ENCODE data around the gene IGFALS. TPM values are rescaled to one million over a fixed set of nuclear protein-coding genes. Genes with fewer than 3 reads are reported as not detected.
A peak's percentile ranks its signal among the peaks of the same experiment; 100 is the strongest.

The IGFALS gene
- total RNA-seq, 1 donor from 2014 or later: not detected

- peak; percentile 63 for ATAC-seq
These were observed 49.8 kb downstream of the IGFALS start for GRCh38 chr16:1743376-1744337.

GRCh38 chr16:1741553-1742165, 51.8 kb downstream of the IGFALS start:
- no peak for ATAC-seq

- no peak for ATAC-seq
These were observed 52.6 kb downstream of the IGFALS start for GRCh38 chr16:1740781-1741490.

Other genes with a start within 250 kb of the IGFALS start
- gene IFT140, start 181.6 kb downstream of the IGFALS start, total RNA-seq: 8.3 TPM
- gene CRAMP1, start 181.3 kb downstream of the IGFALS start, total RNA-seq: 9.6 TPM
- 79.3 TPM for gene JPT2, start 115.4 kb downstream of the IGFALS start, total RNA-seq
- 16.3 TPM for gene MAPK8IP3, start 87.5 kb downstream of the IGFALS start, total RNA-seq
- 29.6 TPM for gene NME3, start 22.2 kb downstream of the IGFALS start, total RNA-seq
- gene EME2, start 20.9 kb downstream of the IGFALS start, total RNA-seq: 13.0 TPM
- gene MRPS34, start 20.6 kb downstream of the IGFALS start, total RNA-seq: 98.6 TPM
- gene SPSB3, start 11.1 kb downstream of the IGFALS start, total RNA-seq: 23.5 TPM
- gene NUBP2, start 10.7 kb downstream of the IGFALS start, total RNA-seq: 45.6 TPM
- 16.9 TPM for gene HAGH, start 33.1 kb upstream of the IGFALS start, total RNA-seq
- gene FAHD1, start 33.5 kb upstream of the IGFALS start, total RNA-seq: 28.1 TPM
- gene MEIOB, start 78.5 kb upstream of the IGFALS start, total RNA-seq: not detected
- 1.4 TPM for gene HS3ST6, start 124.7 kb upstream of the IGFALS start, total RNA-seq
- 44.0 TPM for gene MSRB1, start 149.5 kb upstream of the IGFALS start, total RNA-seq
- 0.12 TPM for gene RPL3L, start 161.0 kb upstream of the IGFALS start, total RNA-seq
- gene NDUFB10, start 165.8 kb upstream of the IGFALS start, total RNA-seq: 115 TPM
- 3,204 TPM for gene RPS2, start 171.1 kb upstream of the IGFALS start, total RNA-seq
- not detected for gene RNF151, start 173.2 kb upstream of the IGFALS start, total RNA-seq
- gene TBL3, start 178.3 kb upstream of the IGFALS start, total RNA-seq: 31.5 TPM
- gene NOXO1, start 187.8 kb upstream of the IGFALS start, total RNA-seq: 4.6 TPM
- 17.0 TPM for gene GFER, start 190.5 kb upstream of the IGFALS start, total RNA-seq
- 0.16 TPM for gene SYNGR3, start 196.3 kb upstream of the IGFALS start, total RNA-seq
- 41.0 TPM for gene ZNF598, start 216.1 kb upstream of the IGFALS start, total RNA-seq
- 0.80 TPM for gene NPW, start 226.1 kb upstream of the IGFALS start, total RNA-seq
- gene NHERF2, start 233.2 kb upstream of the IGFALS start, total RNA-seq: 21.6 TPM